Measurements from ENCODE around the gene GALNT1. TPM values are rescaled to one million over a fixed set of nuclear protein-coding genes. Genes with fewer than 3 reads are reported as not detected.
A peak's percentile ranks its signal among the peaks of the same experiment; 100 is the strongest.

GALNT1 gene
- total and polyA plus RNA-seq, 2 donors (not counting 1 experiment from before 2014, with no cell fraction given) = 7.5 to 51.3 TPM

DNA sequence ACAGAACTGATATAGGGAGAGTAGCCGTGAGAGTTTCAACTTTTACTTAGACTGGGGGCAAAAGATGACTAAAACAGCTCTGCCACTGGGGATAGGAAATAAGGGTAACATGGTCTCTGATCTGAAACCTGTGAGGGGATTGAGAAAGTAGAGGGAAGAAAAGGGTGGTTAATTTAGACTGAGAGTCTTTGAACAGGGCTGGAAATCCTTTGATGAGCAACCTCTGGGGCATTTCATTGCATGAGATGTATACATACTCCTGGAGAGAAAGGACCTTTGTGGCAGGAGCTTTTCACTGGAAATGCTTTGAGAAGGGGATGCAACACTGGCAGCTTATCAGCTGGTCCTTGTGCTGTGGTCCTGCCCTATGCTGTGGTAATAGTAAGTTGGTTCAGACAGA lies 9.4 kb downstream of the GALNT1 start:
- CTCF ChIA-PET = interaction anchor here (0.6 to 1.7 kb wide), 5 partner anchors 9 to 368 kb away, joined by 3 to 6 read pairs (median 4); no protein-coding TSS in a partner anchor

DNA sequence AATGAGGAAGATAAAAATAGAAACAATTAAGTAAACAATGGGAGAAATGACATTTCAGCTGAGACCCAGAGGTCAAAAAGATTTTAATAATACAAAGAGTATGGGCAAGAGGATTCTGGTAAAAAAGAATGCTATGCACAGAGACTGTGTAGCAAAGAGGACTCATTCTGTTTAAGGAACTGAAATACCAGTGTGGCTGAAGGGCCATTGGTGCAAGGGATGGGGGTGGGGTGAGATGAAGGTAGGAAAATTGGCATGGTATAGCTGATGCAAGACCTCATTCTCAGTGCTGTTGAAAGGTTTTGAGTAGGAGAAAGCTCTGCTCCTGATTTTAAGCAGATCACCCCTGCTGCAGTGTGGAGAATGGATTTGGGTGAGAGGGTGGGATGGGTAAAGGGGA lies 10.8 kb downstream of the GALNT1 start:
- peak; percentile 97 for ATAC-seq (ENCODE audit: low read depth)
- no peaks in the 10 kb centered on the region for H3K27me3 ChIP-seq (replicated peaks in 1 of 4; ENCODE audit: control extremely low read depth in 1 of 4, control insufficient read depth in 3 of 4, insufficient read depth in 4 of 4, low read length in 3 of 4)
- Mint-ChIP-seq H3K4me1 (peaks cover 40% of the 10 kb centered on the region), H3K9me3 (ENCODE audit: insufficient read depth) (peaks cover 5% of the 10 kb centered on the region), H3K4me3 (no peak overlapping the region), H3K27ac (no peak overlapping the region), H3K27me3 (no peaks in the 10 kb centered on the region)
- ChIA-PET CTCF (interaction anchor here (0.8 to 1.9 kb wide), 3 partner anchors 10 to 24 kb away, joined by 3 to 6 read pairs (median 5); no protein-coding TSS in a partner anchor), POLR2A (interaction anchor here (0.9 to 1.5 kb wide), 2 partner anchors 10 to 25 kb away, joined by 5 to 6 read pairs; partner anchors contain the start of gene GALNT1)
- H3K9ac ChIP-seq (ENCODE audit: low read length) = no peak overlapping the region
- H3K4me1 ChIP-seq (ENCODE audit: control insufficient read depth in 2 of 2, insufficient read depth in 2 of 2, low read length in 2 of 2) = peaks cover 54 to 55% of the 10 kb centered on the region in 2 donors
- peak; percentile 65 for DNase-seq
- no peak overlapping the region for H2AFZ ChIP-seq (ENCODE audit: insufficient read depth, low read depth, low read length, poor library complexity, severe bottlenecking)
- no peak for TF ChIP-seq EZH2 (IDR thresholded peaks at IDR 0.05; ENCODE audit: borderline replicate concordance, insufficient read depth, low read depth, low read length, poor library complexity, severe bottlenecking)
- TF ChIP-seq, protein P1, sequence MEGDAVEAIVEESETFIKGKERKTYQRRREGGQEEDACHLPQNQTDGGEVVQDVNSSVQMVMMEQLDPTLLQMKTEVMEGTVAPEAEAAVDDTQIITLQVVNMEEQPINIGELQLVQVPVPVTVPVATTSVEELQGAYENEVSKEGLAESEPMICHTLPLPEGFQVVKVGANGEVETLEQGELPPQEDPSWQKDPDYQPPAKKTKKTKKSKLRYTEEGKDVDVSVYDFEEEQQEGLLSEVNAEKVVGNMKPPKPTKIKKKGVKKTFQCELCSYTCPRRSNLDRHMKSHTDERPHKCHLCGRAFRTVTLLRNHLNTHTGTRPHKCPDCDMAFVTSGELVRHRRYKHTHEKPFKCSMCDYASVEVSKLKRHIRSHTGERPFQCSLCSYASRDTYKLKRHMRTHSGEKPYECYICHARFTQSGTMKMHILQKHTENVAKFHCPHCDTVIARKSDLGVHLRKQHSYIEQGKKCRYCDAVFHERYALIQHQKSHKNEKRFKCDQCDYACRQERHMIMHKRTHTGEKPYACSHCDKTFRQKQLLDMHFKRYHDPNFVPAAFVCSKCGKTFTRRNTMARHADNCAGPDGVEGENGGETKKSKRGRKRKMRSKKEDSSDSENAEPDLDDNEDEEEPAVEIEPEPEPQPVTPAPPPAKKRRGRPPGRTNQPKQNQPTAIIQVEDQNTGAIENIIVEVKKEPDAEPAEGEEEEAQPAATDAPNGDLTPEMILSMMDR (IDR thresholded peaks at IDR 0.05) = no peak
- H4K20me1 ChIP-seq (ENCODE audit: control insufficient read depth, insufficient read depth, low read length, poor library complexity, severe bottlenecking) = no peaks in the 10 kb centered on the region
- intact Hi-C loops (cut with micrococcal nuclease) = loop anchor here (1.0 to 5.0 kb wide), 4 partner anchors 10 to 550 kb away; partner anchors contain the start of gene MAPRE2
- H3K79me2 ChIP-seq (ENCODE audit: control insufficient read depth, insufficient read depth, low read length) = peaks cover 97% of the 10 kb centered on the region
- H3K4me2 ChIP-seq (replicated peaks; ENCODE audit: low read depth, low read length, poor library complexity, severe bottlenecking) = peak overlapping the region; percentile 59
- no peak overlapping the region for H3K4me3 ChIP-seq (ENCODE audit: control extremely low read depth in 1 of 5, extremely low read depth in 1 of 5, insufficient read depth in 1 of 5, low read depth in 2 of 5, low read length in 4 of 5)
- peak overlapping the region in 1 of 2 donors; percentile 47 for H3K27ac ChIP-seq (ENCODE audit: low read length in 2 of 2)
- H3K36me3 ChIP-seq (replicated peaks in 1 of 2; ENCODE audit: control extremely low read depth in 1 of 2, control insufficient read depth in 1 of 2, extremely low read depth in 1 of 2, insufficient read depth in 2 of 2, low read length in 1 of 2) = no peaks in the 10 kb centered on the region
- peaks cover 0 to 6% (median 0%) of the 10 kb centered on the region in 3 donors for H3K9me3 ChIP-seq (ENCODE audit: control extremely low read depth in 1 of 3, control insufficient read depth in 2 of 3, insufficient read depth in 1 of 3, low read length in 2 of 3)

More for the DNA sequence above, 9.4 kb downstream of the GALNT1 start:
- no peak overlapping the region for H3K27ac Mint-ChIP-seq
- Histone ChIP-seq H3K9ac (ENCODE audit: low read length) (no peak overlapping the region), H3K79me2 (ENCODE audit: control insufficient read depth, insufficient read depth, low read length) (peaks cover 95% of the 10 kb centered on the region), H4K20me1 (ENCODE audit: control insufficient read depth, insufficient read depth, low read length, poor library complexity, severe bottlenecking) (no peaks in the 10 kb centered on the region), H3K4me2 (replicated peaks; ENCODE audit: low read depth, low read length, poor library complexity, severe bottlenecking) (no peak overlapping the region), H2AFZ (ENCODE audit: insufficient read depth, low read depth, low read length, poor library complexity, severe bottlenecking) (no peak overlapping the region), H3K27ac (ENCODE audit: low read length in 2 of 2) (no peak overlapping the region), H3K4me3 (ENCODE audit: control extremely low read depth in 1 of 5, extremely low read depth in 1 of 5, insufficient read depth in 1 of 5, low read depth in 2 of 5, low read length in 4 of 5) (no peak overlapping the region), H3K27me3 (replicated peaks in 1 of 4; ENCODE audit: control extremely low read depth in 1 of 4, control insufficient read depth in 3 of 4, insufficient read depth in 4 of 4, low read length in 3 of 4) (no peaks in the 10 kb centered on the region), H3K36me3 (replicated peaks in 1 of 2; ENCODE audit: control extremely low read depth in 1 of 2, control insufficient read depth in 1 of 2, extremely low read depth in 1 of 2, insufficient read depth in 2 of 2, low read length in 1 of 2) (no peaks in the 10 kb centered on the region), H3K9me3 (ENCODE audit: control extremely low read depth in 1 of 3, control insufficient read depth in 2 of 3, insufficient read depth in 1 of 3, low read length in 2 of 3) (peaks cover 0 to 6% (median 0%) of the 10 kb centered on the region in 3 donors), H3K4me1 (ENCODE audit: control insufficient read depth in 2 of 2, insufficient read depth in 2 of 2, low read length in 2 of 2) (peaks cover 42 to 48% of the 10 kb centered on the region in 2 donors)
- no peak overlapping the region for H3K4me3 Mint-ChIP-seq
- intact Hi-C loops (cut with micrococcal nuclease) = loop anchor here (5.0 kb wide), 2 partner anchors 71 to 549 kb away; partner anchors contain the start of gene MAPRE2
- no peaks in the 10 kb centered on the region for H3K27me3 Mint-ChIP-seq
- H3K4me1 Mint-ChIP-seq = peaks cover 33% of the 10 kb centered on the region
- H3K9me3 Mint-ChIP-seq (ENCODE audit: insufficient read depth) = peaks cover 5% of the 10 kb centered on the region
- ATAC-seq (ENCODE audit: low read depth) = no peak
- WGBS (ENCODE audit: insufficient coverage) = 100% methylated on average over 1 of the region's 1 CpG
- DNase-seq = no peak
- TF ChIP-seq, protein P1 (IDR thresholded peaks at IDR 0.05) = no peak
- no peak for TF ChIP-seq EZH2 (IDR thresholded peaks at IDR 0.05; ENCODE audit: borderline replicate concordance, insufficient read depth, low read depth, low read length, poor library complexity, severe bottlenecking)
- POLR2A ChIA-PET = interaction anchor here (0.8 kb wide), 1 partner anchor 26 kb away, joined by 4 read pairs; no protein-coding TSS in a partner anchor
